Nephron (organoid): ENCODE measurements around the gene S100A7A.
"Not testable (repeated sequence)": the region's sequence is repeated elsewhere in the genome, so short reads cannot be mapped to it uniquely, and the experiment has no call there.

Experiments used
- H3K27ac Mint-ChIP-seq, 3 experiments: 2 replicates each; pipeline ENCODE4 v1.8.0; 2020; ENCODE audit warnings: mixed read lengths in 3 of 3, mild to moderate bottlenecking in 2 of 3, moderate library complexity in 1 of 3
- H3K27me3 Mint-ChIP-seq: 2 replicates; pipeline ENCODE4 v1.8.0; 2021; ENCODE audit warnings: low read depth, mild to moderate bottlenecking, moderate library complexity, mixed read lengths
- H3K36me3 Mint-ChIP-seq: 2 replicates; pipeline ENCODE4 v1.8.0; 2020; ENCODE audit warnings: low read depth, mixed read lengths
- H3K4me1 Mint-ChIP-seq: 2 replicates; pipeline ENCODE4 v1.8.0; 2020; ENCODE audit warnings: mixed read lengths
- H3K4me3 Mint-ChIP-seq, 3 experiments: 2 replicates each; pipeline ENCODE4 v1.8.0; 2020; ENCODE audit warnings: mild to moderate bottlenecking in 3 of 3, mixed read lengths in 3 of 3, moderate library complexity in 2 of 3
- H3K9me3 Mint-ChIP-seq: 2 replicates; pipeline ENCODE4 v1.8.0; 2020; ENCODE audit warnings: mixed read lengths
- TF ChIP-seq, protein P1 (sequence below), 3 experiments: fragments of 200-600 bp; sonication (generic); IDR thresholded peaks; one replicate each; pipeline ENCODE4 v1.5.0; 2021; ENCODE audit warnings: antibody characterized with exemption in 3 of 3; ENCODE audit not compliant: unreplicated experiment in 3 of 3

The S100A7A gene

DNA sequence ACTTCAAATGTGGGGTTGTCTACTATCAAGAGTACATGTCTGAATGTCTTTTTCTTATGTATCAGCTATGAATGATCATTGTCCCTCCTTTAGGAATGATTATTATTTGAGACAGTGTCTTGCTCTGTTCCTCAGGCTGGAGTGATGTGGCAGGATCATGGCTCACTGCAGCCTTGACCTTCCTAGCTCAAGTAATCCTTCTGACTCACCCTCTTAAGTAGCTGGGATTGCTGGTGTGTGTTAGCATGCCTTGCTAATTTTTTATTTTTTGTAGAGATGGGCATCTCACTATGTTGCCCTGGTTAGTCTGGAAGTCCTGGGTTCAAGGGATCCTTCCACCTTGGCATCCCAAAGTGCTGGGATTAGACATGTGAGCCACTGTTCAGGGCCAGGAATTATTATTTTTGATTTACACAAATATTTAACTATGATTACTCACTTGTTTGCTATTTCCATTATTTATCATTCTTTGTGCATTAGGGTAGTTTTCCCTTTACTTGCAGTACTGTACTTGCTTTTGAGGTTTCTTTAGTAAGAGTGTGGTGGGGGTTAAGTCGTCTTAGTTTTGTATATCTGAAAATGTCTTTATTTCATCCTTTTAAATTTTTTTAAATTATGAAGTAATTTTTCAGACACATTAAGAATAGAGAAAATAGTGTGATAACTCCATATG is 31.3 kb downstream of the S100A7A start:
- H3K4me1 Mint-ChIP-seq = no peaks in the 10 kb centered on the region

DNA sequence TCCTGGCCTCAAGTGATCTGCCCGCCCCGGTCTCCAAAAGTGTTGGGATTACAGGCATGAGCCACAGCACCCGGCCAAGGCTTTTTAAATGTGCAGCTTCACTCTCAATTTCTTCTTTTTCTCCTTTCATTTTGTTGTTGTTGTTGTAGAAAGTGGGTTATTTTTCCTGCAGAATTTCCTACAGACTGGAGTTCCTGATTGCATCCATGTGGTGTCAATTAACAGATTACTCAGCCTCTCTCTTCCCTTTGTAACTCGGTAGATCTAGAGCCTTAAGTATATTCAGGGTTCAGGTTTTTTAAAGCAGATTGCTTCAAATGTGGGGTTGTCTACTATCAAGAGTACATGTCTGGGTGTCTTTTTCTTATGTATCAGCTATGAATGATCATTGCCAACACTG is 32.5 kb downstream of the S100A7A start:
- H3K27ac Mint-ChIP-seq, H3K27me3 Mint-ChIP-seq, H3K4me1 Mint-ChIP-seq, H3K4me3 Mint-ChIP-seq, H3K36me3 Mint-ChIP-seq, H3K9me3 Mint-ChIP-seq: not testable (repeated sequence)

More for the DNA sequence above, 31.3 kb downstream of the S100A7A start:
- no peak overlapping the region for H3K27ac Mint-ChIP-seq
- H3K36me3 Mint-ChIP-seq = no peaks in the 10 kb centered on the region
- TF ChIP-seq, protein P1, sequence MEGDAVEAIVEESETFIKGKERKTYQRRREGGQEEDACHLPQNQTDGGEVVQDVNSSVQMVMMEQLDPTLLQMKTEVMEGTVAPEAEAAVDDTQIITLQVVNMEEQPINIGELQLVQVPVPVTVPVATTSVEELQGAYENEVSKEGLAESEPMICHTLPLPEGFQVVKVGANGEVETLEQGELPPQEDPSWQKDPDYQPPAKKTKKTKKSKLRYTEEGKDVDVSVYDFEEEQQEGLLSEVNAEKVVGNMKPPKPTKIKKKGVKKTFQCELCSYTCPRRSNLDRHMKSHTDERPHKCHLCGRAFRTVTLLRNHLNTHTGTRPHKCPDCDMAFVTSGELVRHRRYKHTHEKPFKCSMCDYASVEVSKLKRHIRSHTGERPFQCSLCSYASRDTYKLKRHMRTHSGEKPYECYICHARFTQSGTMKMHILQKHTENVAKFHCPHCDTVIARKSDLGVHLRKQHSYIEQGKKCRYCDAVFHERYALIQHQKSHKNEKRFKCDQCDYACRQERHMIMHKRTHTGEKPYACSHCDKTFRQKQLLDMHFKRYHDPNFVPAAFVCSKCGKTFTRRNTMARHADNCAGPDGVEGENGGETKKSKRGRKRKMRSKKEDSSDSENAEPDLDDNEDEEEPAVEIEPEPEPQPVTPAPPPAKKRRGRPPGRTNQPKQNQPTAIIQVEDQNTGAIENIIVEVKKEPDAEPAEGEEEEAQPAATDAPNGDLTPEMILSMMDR (IDR thresholded peaks at IDR 0.05; ENCODE audit: unreplicated experiment in 3 of 3) = no peak
- no peak overlapping the region for H3K4me3 Mint-ChIP-seq
- no peaks in the 10 kb centered on the region for H3K9me3 Mint-ChIP-seq
- peaks cover 8% of the 10 kb centered on the region for H3K27me3 Mint-ChIP-seq

DNA sequence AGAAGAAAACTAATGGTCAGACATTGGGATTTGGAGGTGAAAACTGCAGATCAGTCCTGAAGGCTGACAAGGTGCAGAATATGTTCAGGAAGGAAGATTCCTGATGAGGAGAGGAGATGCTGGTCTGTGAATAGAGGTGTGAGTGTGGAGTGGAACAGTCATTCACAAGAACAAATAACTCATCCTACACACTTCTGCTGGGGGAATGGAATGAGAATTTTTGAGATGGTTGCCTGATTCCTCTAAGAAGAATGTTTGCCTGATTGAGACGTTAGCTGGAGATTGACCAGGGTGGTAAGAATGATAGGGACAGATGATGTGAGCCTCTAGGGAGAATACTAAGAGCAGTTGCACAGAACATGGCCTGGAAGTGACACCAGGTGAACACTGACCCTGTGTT is 40.1 kb downstream of the S100A7A start:
- H3K4me1 Mint-ChIP-seq = no peaks in the 10 kb centered on the region
- TF ChIP-seq, protein P1 (IDR thresholded peaks at IDR 0.05; ENCODE audit: unreplicated experiment in 3 of 3) = no peak
- H3K27me3 Mint-ChIP-seq = peaks cover 28% of the 10 kb centered on the region
- H3K27ac Mint-ChIP-seq = no peak overlapping the region
- H3K4me3 Mint-ChIP-seq = no peak overlapping the region
- H3K9me3 Mint-ChIP-seq = no peaks in the 10 kb centered on the region
- no peaks in the 10 kb centered on the region for H3K36me3 Mint-ChIP-seq

DNA sequence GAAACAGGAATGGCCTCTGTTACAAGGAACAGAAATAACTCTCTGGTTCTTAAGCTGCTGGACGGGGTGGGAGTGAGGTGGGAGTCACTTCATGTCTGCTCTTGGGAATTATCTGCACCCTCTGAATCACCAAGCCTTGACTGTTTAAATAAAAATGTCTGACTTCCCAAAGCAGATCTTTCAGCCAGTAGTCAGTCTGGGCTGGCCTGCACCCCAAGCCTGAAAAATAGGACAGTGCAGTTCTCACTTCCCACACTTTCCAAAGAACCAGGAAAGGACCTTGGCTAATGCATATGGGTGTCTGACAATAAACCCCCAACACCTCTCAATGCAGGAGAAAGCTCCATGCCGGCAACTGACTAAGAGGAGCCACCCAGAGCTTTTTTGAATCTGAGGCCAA is 43.3 kb downstream of the S100A7A start:
- Mint-ChIP-seq H3K9me3 (no peaks in the 10 kb centered on the region), H3K4me3 (no peak overlapping the region), H3K27me3 (peaks cover 54% of the 10 kb centered on the region), H3K36me3 (no peaks in the 10 kb centered on the region), H3K27ac (no peak overlapping the region), H3K4me1 (no peaks in the 10 kb centered on the region)
- TF ChIP-seq, protein P1 (IDR thresholded peaks at IDR 0.05; ENCODE audit: unreplicated experiment in 3 of 3) = no peak

DNA sequence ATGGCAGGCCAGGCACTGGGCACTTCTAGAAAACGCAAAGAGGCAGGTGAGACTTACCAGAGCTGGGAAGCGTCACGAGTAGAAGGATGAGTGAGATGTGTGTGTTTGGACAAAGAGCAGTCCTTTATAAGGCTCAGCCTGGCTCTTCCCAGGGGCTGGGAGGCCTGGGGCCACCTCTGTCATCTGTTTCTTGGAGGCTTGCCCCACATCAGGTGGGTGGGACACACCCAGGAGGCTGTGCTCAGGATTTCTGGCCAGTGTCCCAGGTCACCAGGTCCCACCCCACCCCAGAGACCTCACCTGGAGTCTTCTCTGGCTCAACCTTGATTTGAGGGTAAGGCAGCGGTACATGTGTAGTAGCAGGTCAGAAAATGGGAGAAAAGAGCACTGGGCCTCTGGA is 44.2 kb downstream of the S100A7A start, which contains the start of gene S100A7:
Gene S100A7, minus strand, starts transcription at position 101 of the 400 bp plus-strand sequence. CDS start 1,638 bp downstream, outside the sequence.
- Mint-ChIP-seq H3K4me3 (no peak within 1 kb of the TSS), H3K9me3 (no peaks in the 10 kb centered on the region), H3K36me3 (no peaks in the 10 kb centered on the region), H3K27me3 (peaks cover 54% of the 10 kb centered on the region), H3K4me1 (no peaks in the 10 kb centered on the region), H3K27ac (no peak within 1 kb of the TSS)
- TF ChIP-seq, protein P1 (IDR thresholded peaks at IDR 0.05; ENCODE audit: unreplicated experiment in 3 of 3) = no peak

DNA sequence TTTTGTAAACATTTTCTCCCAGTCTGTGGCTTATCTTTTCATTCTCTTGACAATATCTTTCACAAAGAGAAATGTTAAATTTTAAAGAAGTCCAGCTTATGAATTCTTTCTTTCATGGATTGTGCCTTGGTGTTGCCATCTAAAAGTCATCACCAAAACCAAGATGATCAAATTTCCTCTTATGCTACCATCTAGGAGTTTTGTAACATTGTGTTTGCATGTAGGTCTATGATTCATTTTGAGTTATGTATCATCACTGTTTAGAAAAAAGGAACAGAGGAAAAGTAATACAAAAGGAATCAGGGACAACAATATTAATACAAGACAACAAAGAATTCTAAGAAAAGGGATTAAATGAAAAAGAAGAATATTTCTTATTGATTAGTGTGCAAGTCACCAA is 46.4 kb downstream of the S100A7A start:
- not testable (repeated sequence) for H3K9me3 Mint-ChIP-seq, H3K27ac Mint-ChIP-seq, H3K36me3 Mint-ChIP-seq, H3K4me3 Mint-ChIP-seq, H3K4me1 Mint-ChIP-seq
- H3K27me3 Mint-ChIP-seq = peaks cover 46% of the 10 kb centered on the region
